ENCODE results near the gene STX4.

- TF ChIP-seq CTCF (IDR thresholded peaks at IDR 0.05; ENCODE audit: low read length) = no peak
- TF ChIP-seq EZH2 (IDR thresholded peaks at IDR 0.05; ENCODE audit: borderline replicate concordance, low read length) = no peak
These were observed 45.7 kb upstream of the STX4 start for GRCh38 chr16:30987581-30988190.

Data from OCI-LY1 (cell line).